22Rv1 (cell line): ENCODE data around the gene TRPM3.

ENCODE experiments used
- ZFX ChIP-seq: fragments of 450-650 bp; IDR thresholded peaks from 2 replicates; pipeline ENCODE4 v1.6.1; 2017; ENCODE audit warnings: antibody characterized with exemption, borderline replicate concordance
- TF ChIP-seq, protein P1 (sequence below): fragments of 450-650 bp; IDR thresholded peaks from 2 replicates; pipeline ENCODE4 v1.5.1; 2017; ENCODE audit warnings: mild to moderate bottlenecking

- TF ChIP-seq, protein P1, sequence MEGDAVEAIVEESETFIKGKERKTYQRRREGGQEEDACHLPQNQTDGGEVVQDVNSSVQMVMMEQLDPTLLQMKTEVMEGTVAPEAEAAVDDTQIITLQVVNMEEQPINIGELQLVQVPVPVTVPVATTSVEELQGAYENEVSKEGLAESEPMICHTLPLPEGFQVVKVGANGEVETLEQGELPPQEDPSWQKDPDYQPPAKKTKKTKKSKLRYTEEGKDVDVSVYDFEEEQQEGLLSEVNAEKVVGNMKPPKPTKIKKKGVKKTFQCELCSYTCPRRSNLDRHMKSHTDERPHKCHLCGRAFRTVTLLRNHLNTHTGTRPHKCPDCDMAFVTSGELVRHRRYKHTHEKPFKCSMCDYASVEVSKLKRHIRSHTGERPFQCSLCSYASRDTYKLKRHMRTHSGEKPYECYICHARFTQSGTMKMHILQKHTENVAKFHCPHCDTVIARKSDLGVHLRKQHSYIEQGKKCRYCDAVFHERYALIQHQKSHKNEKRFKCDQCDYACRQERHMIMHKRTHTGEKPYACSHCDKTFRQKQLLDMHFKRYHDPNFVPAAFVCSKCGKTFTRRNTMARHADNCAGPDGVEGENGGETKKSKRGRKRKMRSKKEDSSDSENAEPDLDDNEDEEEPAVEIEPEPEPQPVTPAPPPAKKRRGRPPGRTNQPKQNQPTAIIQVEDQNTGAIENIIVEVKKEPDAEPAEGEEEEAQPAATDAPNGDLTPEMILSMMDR, result no peak
- TF ChIP-seq ZFX, result no peak
These were observed 630.9 kb downstream of the TRPM3 start for GRCh38 chr9:70490478-70490877.
